K562 (cell line): ENCODE data around the gene TTC27. TPM values are rescaled to one million over a fixed set of nuclear protein-coding genes. Genes with fewer than 3 reads are reported as not detected.

ENCODE experiments used
- ATAC-seq: fragments of 200-7000 bp; cut with Tn5 transposase; 3 replicates; pipeline ENCODE4 v1.9.1; 2020; ENCODE audit warnings: moderate library complexity
- BruUV-seq: library from RNA; stranded (reverse); fragments of 400-500 nt; replicated peaks from 2 replicates; lab custom pipeline; 2021; lab: Mats Ljungman, UMichigan
- CTCF ChIA-PET: fragments of 300-600 bp; formaldehyde crosslinking; extraction: SDS; loops from one replicate; lab custom pipeline; 2021; ENCODE audit warnings: low intra/inter-chr PET ratio; lab: Yijun Ruan, JAX
- POLR2A ChIA-PET: fragments of 300-600, 350-650 bp; sonication (Branson Sonifier 250); formaldehyde crosslinking; extraction: SDS; loops from one replicate; lab custom pipeline; 2021; ENCODE audit warnings: antibody characterized with exemption, inconsistent platforms; lab: Yijun Ruan, JAX
- DNase-seq, 4 experiments: peaks; one replicate each; pipeline versions ENCODE4 v3.0.0 to v3.0.0-alpha.2; 2011 to 2018; ENCODE audit warnings: low spot score in 3 of 4, mixed read lengths in 3 of 4; ENCODE audit errors: extremely low read depth in 1 of 4
- FAIRE-seq: peaks from 2 replicates; lab custom pipeline; 2011; peaks lifted over from hg19 to GRCh38; lab: Jason Lieb, UNC
- H2AFZ ChIP-seq: 2 replicates; pipeline ENCODE4 v1.6.0; 2011; ENCODE audit warnings: low read depth, low read length, control low read depth, inconsistent platforms
- H3K27ac ChIP-seq: fragments of 200-600 bp; 3 replicates; pipeline ENCODE4 v1.8.0; 2011; ENCODE audit warnings: low read depth, mild to moderate bottlenecking, control low read depth, inconsistent platforms, low read length, moderate library complexity, mixed read lengths; ENCODE audit errors: extremely low read depth
- H3K27me3 ChIP-seq, 2 experiments: fragments of 300-600 bp in 1 of 2; 2 replicates in 1 of 2; 3 replicates in 1 of 2; pipeline versions ENCODE4 v1.6.0 to v1.8.0; 2011; ENCODE audit warnings: inconsistent platforms in 2 of 2, low read length in 2 of 2, mild to moderate bottlenecking in 1 of 2, mixed read lengths in 1 of 2, moderate library complexity in 1 of 2; ENCODE audit not compliant: control insufficient read depth in 2 of 2, insufficient read depth in 2 of 2
- H3K36me3 ChIP-seq: fragments of 300-600 bp; 3 replicates; pipeline ENCODE4 v1.8.0; 2011; ENCODE audit warnings: mild to moderate bottlenecking, low read length, inconsistent platforms; ENCODE audit not compliant: control insufficient read depth, insufficient read depth
- H3K4me1 ChIP-seq, 2 experiments: fragments of 200-600 bp in 1 of 2; replicated peaks in 1 of 2; 2 replicates in 1 of 2; 3 replicates in 1 of 2; pipeline versions ENCODE4 v1.5.1 to v1.8.0; 2011; ENCODE audit warnings: inconsistent platforms in 2 of 2, low read length in 2 of 2, mild to moderate bottlenecking in 1 of 2, mixed read lengths in 1 of 2, moderate library complexity in 1 of 2; ENCODE audit not compliant: control insufficient read depth in 2 of 2, insufficient read depth in 2 of 2
- H3K4me2 ChIP-seq: 2 replicates; pipeline ENCODE4 v1.6.1; 2011; ENCODE audit warnings: low read length, control low read depth, inconsistent platforms, mixed read lengths; ENCODE audit not compliant: insufficient read depth
- H3K4me3 ChIP-seq: fragments of 200-600 bp; sonication (generic), shearing (Covaris generic); 2 replicates; pipeline ENCODE4 v1.5.1; 2016; ENCODE audit warnings: control low read depth, inconsistent platforms
- H3K79me2 ChIP-seq: fragments of 200-600 bp; 3 replicates; pipeline ENCODE4 v1.8.0; 2011; ENCODE audit warnings: low read length, inconsistent platforms; ENCODE audit not compliant: control insufficient read depth, insufficient read depth
- H3K9ac ChIP-seq, 2 experiments: 2 replicates each; pipeline versions ENCODE4 v1.6.0 to v1.6.1; 2011; ENCODE audit warnings: low read depth in 2 of 2, low read length in 2 of 2, control low read depth in 1 of 2, inconsistent platforms in 1 of 2, mild to moderate bottlenecking in 1 of 2, mixed read lengths in 1 of 2; ENCODE audit not compliant: insufficient read depth in 1 of 2
- H3K9me1 ChIP-seq: one replicate; pipeline ENCODE4 v1.6.0; 2011; ENCODE audit warnings: inconsistent platforms, mild to moderate bottlenecking, low read length, moderate library complexity; ENCODE audit not compliant: control insufficient read depth, insufficient read depth
- H3K9me3 ChIP-seq: replicated peaks from 2 replicates; pipeline ENCODE4 v1.5.1; 2011; ENCODE audit warnings: low read depth, low read length, inconsistent platforms; ENCODE audit not compliant: control insufficient read depth, insufficient read depth
- H4K20me1 ChIP-seq: replicated peaks from 2 replicates; pipeline ENCODE4 v1.6.1; 2011; ENCODE audit warnings: low read length, inconsistent platforms, mixed read lengths; ENCODE audit not compliant: control insufficient read depth, insufficient read depth
- CEBPG ChIP-seq, 3 experiments: fragments of 200-800 bp in 1 of 3; sonication (Bioruptor generic) in 1 of 3; sonication (generic) in 1 of 3; formaldehyde crosslinking in 1 of 3; IDR thresholded peaks in 2 of 3; conservative IDR thresholded peaks in 1 of 3; 2 replicates each; pipeline versions ENCODE4 v1.6.1 to v1.8.0; 2016 to 2022; ENCODE audit warnings: missing compliant biosample characterization in 2 of 3, missing genetic modification characterization in 2 of 3, mild to moderate bottlenecking in 1 of 3, missing genetic modification reagents in 1 of 3
- KLF13 ChIP-seq: fragments of 450-650 bp; IDR thresholded peaks from 2 replicates; pipeline ENCODE4 v1.6.1; 2016; ENCODE audit warnings: missing genetic modification characterization, low read depth, mild to moderate bottlenecking, missing compliant biosample characterization, moderate library complexity, borderline replicate concordance
- POLR3G ChIP-seq: IDR thresholded peaks from 2 replicates; pipeline ENCODE4 v1.6.1; 2011; ENCODE audit not compliant: insufficient read length, insufficient replicate concordance; ENCODE audit errors: extremely low read depth
- RAD21 ChIP-seq, 2 experiments: fragments of 250-450 bp in 1 of 2; fragments of 450-650 bp in 1 of 2; sonication (Bioruptor Pico) in 1 of 2; formaldehyde crosslinking in 1 of 2; IDR thresholded peaks in 1 of 2; conservative IDR thresholded peaks in 1 of 2; 2 replicates each; pipeline versions ENCODE4 v1.4.0 to v1.8.0; 2020 to 2022; ENCODE audit warnings: mild to moderate bottlenecking in 2 of 2, moderate library complexity in 1 of 2
- in situ Hi-C: fragments of 300-500 bp; cut with MboI; formaldehyde crosslinking; loops from 4 replicates; pipeline ENCODE4 v1.15.0; 2018; ENCODE audit warnings: inconsistent platforms, mixed read lengths
- intact Hi-C: fragments of 100-400 bp; cut with micrococcal nuclease; formaldehyde crosslinking; loops from 2 replicates; pipeline ENCODE4 v1.14.2; 2022
- polyA plus RNA-seq, 8 experiments: library from polyadenylated mRNA; depleted of rRNA in 4 of 8; stranded (reverse) in 5 of 8; unstranded in 3 of 8; fragments of >200 nt; fragmentation: Nextera tagmentation in 2 of 8; fragmentation: Illumina TruSeq in 1 of 8; extraction: Ambion mirVana in 2 of 8; extraction: Trizol in 1 of 8; gene quantifications; 2 replicates each; pipeline versions ENCODE4 v1.2.1 to v1.2.3, GENCODE V29; 2011 to 2014; ENCODE audit warnings: inconsistent platforms in 1 of 8, missing spikeins in 1 of 8
- total RNA-seq, 7 experiments: library from RNA; depleted of rRNA in 6 of 7; stranded (reverse); fragments of >200 nt in 6 of 7; fragmentation: Illumina TruSeq in 2 of 7; extraction: Trizol in 2 of 7; gene quantifications; 2 replicates each; pipeline versions ENCODE4 v1.2.1 to v1.2.3, GENCODE V29; 2011 to 2021; ENCODE audit warnings: low replicate concordance in 1 of 7
- TF ChIP-seq, protein P1 (sequence below): fragments of 250-450 bp; sonication (Bioruptor Pico); IDR thresholded peaks from 2 replicates; pipeline ENCODE4 v1.5.1; 2021; ENCODE audit warnings: mild to moderate bottlenecking

The TTC27 gene
- total and polyA plus RNA-seq, 9 of the 15 experiments (the other 6 are each of a cell fraction or from before 2014, with no cell fraction given): 44.3 to 93.4 (median 57.3) TPM

DNA sequence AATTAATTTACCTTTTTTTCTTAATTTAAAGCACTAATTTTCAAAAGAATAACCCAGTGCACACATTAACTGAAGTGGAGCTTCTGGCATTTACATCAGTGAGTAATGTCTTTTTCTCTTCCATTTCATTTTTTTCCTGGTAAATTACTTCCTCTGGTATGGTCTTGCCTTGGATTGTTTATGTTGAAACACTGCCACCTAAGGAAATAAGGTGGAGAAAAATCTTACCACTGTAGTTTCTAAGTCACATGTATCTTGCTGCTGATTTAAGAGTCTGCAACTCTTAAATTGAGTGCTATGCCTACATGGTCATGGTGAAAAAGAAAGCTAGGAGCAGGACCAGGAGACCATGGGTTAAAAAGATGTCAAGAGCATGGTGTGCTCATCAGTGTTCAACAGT is 51.0 kb downstream of the TTC27 start:
- H3K9ac ChIP-seq: no peak overlapping the region
- H3K4me2 ChIP-seq: no peak overlapping the region
- TF ChIP-seq KLF13 (tag): no peak
- TF ChIP-seq RAD21 (CRISPR knock-in tag; conservative IDR thresholded peaks at IDR 0.05 in 1 of 2, IDR thresholded peaks at IDR 0.05 in 1 of 2): peak in 1 of 2 experiments; percentile 31; a peak in 1 of 4 replicates
- no peak for TF ChIP-seq CEBPG (CRISPR knock-in tag; IDR thresholded peaks at IDR 0.05)
- TF ChIP-seq CEBPG (tag; conservative IDR thresholded peaks at IDR 0.05 in 1 of 2, IDR thresholded peaks at IDR 0.05 in 1 of 2): peak in 1 of 2 experiments; percentile 35; a peak in 1 of 4 replicates
- TF ChIP-seq POLR3G: no peak
- TF ChIP-seq, protein P1, sequence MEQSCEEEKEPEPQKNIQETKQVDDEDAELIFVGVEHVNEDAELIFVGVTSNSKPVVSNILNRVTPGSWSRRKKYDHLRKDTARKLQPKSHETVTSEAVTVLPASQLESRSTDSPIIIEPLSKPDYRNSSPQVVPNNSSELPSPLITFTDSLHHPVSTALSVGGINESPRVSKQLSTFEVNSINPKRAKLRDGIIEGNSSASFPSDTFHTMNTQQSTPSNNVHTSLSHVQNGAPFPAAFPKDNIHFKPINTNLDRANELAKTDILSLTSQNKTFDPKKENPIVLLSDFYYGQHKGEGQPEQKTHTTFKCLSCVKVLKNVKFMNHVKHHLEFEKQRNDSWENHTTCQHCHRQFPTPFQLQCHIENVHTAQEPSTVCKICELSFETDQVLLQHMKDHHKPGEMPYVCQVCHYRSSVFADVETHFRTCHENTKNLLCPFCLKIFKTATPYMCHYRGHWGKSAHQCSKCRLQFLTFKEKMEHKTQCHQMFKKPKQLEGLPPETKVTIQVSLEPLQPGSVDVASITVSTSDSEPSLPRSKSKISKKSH (CRISPR knock-in tag): no peak
- TF ChIP-seq, all 486 proteins: peak for 2
- DNase-seq (no peak), ATAC-seq (peak; percentile 36; the same call in 1 of the 3 replicates), FAIRE-seq (no peak)
- H3K79me2 ChIP-seq: no peaks in the 10 kb centered on the region
- peaks cover 44% of the 10 kb centered on the region; the same call in 2 of the 3 replicates for H3K36me3 ChIP-seq
- no peaks in the 10 kb centered on the region for H3K4me1 ChIP-seq
- CTCF ChIA-PET: no interaction called here
- H3K9me3 ChIP-seq: no peaks in the 10 kb centered on the region
- no peaks in the 10 kb centered on the region for H4K20me1 ChIP-seq
- no peak overlapping the region for H3K4me3 ChIP-seq
- in situ Hi-C loops (no loop called here), intact Hi-C loops (no loop called here)
- no peak overlapping the region for H2AFZ ChIP-seq
- H3K27ac ChIP-seq: no peak overlapping the region
- H3K9me1 ChIP-seq: no peaks in the 10 kb centered on the region
- H3K27me3 ChIP-seq: no peaks in the 10 kb centered on the region
- no TSS peak for BruUV-seq
- POLR2A ChIA-PET: no interaction called here
